CD4-positive, alpha-beta memory T cell (primary cell): ENCODE results near the gene CYTH1. TPM values are rescaled to one million over a fixed set of nuclear protein-coding genes. Genes with fewer than 3 reads are reported as not detected.

Source experiments
- CTCF ChIA-PET: fragments of 350-600 bp; sonication (Branson Sonifier 250); formaldehyde crosslinking; loops from one replicate; lab custom pipeline; 2021; ENCODE audit warnings: inconsistent platforms; ENCODE audit not compliant: partially characterized antibody; lab: Charles Lee
- POLR2A ChIA-PET: fragments of 350-600 bp; sonication (Branson Sonifier 250); formaldehyde crosslinking; loops from one replicate; lab custom pipeline; 2021; ENCODE audit not compliant: partially characterized antibody; lab: Charles Lee
- DNase-seq, 5 donors: peaks; one replicate each; pipeline versions ENCODE4 v3.0.0 to v3.0.0-alpha.2; 2020 to 2022; ENCODE audit warnings: mixed read lengths in 1 of 5
- H3K27ac ChIP-seq: one replicate; pipeline ENCODE4 v1.7.0; 2013; ENCODE audit warnings: low read depth, low read length
- H3K27me3 ChIP-seq: 2 replicates; pipeline ENCODE4 v1.7.0; 2013; ENCODE audit warnings: mild to moderate bottlenecking, low read length, moderate library complexity; ENCODE audit not compliant: insufficient read depth
- H3K36me3 ChIP-seq: 2 replicates; pipeline ENCODE4 v1.7.0; 2013; ENCODE audit warnings: mild to moderate bottlenecking, low read length, moderate library complexity; ENCODE audit not compliant: insufficient read depth
- H3K4me1 ChIP-seq: 2 replicates; pipeline ENCODE4 v1.7.0; 2013; ENCODE audit warnings: mild to moderate bottlenecking, low read length, moderate library complexity; ENCODE audit not compliant: insufficient read depth
- H3K4me3 ChIP-seq, 2 donors: one replicate each; pipeline ENCODE4 v1.7.0; 2013; ENCODE audit warnings: low read length in 2 of 2, mild to moderate bottlenecking in 1 of 2
- H3K9me3 ChIP-seq, 2 donors: one replicate each; pipeline ENCODE4 v1.7.0; 2013; ENCODE audit warnings: low read length in 2 of 2, control low read depth in 1 of 2; ENCODE audit not compliant: control insufficient read depth in 1 of 2
- H3K27ac Mint-ChIP-seq, 7 donors: one replicate each; pipeline ENCODE4 v1.8.0; 2020 to 2021; ENCODE audit warnings: mixed read lengths in 7 of 7, mild to moderate bottlenecking in 6 of 7, inconsistent platforms in 3 of 7, moderate library complexity in 3 of 7
- H3K27me3 Mint-ChIP-seq, 2 donors: one replicate each; pipeline ENCODE4 v1.8.0; 2020 to 2021; ENCODE audit warnings: mixed read lengths in 2 of 2
- H3K36me3 Mint-ChIP-seq, 2 donors: one replicate each; pipeline ENCODE4 v1.8.0; 2020 to 2021; ENCODE audit warnings: mixed read lengths in 2 of 2, inconsistent platforms in 1 of 2, mild to moderate bottlenecking in 1 of 2
- H3K4me1 Mint-ChIP-seq, 4 donors: one replicate each; pipeline ENCODE4 v1.8.0; 2020 to 2021; ENCODE audit warnings: mixed read lengths in 4 of 4, mild to moderate bottlenecking in 1 of 4
- H3K4me3 Mint-ChIP-seq, 8 donors: one replicate each; pipeline ENCODE4 v1.8.0; 2020 to 2021; ENCODE audit warnings: mixed read lengths in 8 of 8, mild to moderate bottlenecking in 7 of 8, moderate library complexity in 6 of 8, inconsistent platforms in 3 of 8
- H3K9me3 Mint-ChIP-seq, 8 donors: one replicate each; pipeline ENCODE4 v1.8.0; 2020 to 2021; ENCODE audit warnings: mixed read lengths in 8 of 8, mild to moderate bottlenecking in 5 of 8, inconsistent platforms in 3 of 8, moderate library complexity in 1 of 8
- intact Hi-C: fragments of 100-400 bp; cut with micrococcal nuclease; formaldehyde crosslinking; loops from one replicate; pipeline ENCODE4 v1.15.1; 2023
- polyA plus RNA-seq, 2 donors: library from polyadenylated mRNA; unstranded; fragments of 300-500 nt; fragmentation: Illumina TruSeq; gene quantifications; one replicate each; pipeline ENCODE4 v1.2.3, GENCODE V29; 2021
- total RNA-seq, 2 experiments: library from RNA; stranded (reverse); gene quantifications; one replicate each; pipeline ENCODE4 v1.2.3, GENCODE V29; 2021

CYTH1 gene
- total and polyA plus RNA-seq, 4 experiments from 2014 or later = 271 to 390 (median 375) TPM

- intact Hi-C loops = no loop called here
- Histone ChIP-seq H3K4me1 (no peaks in the 10 kb centered on the region), H3K9me3 (no peaks in the 10 kb centered on the region), H3K27ac (no peak overlapping the region), H3K4me3 (no peak overlapping the region), H3K36me3 (peaks cover 89% of the 10 kb centered on the region), H3K27me3 (no peaks in the 10 kb centered on the region)
- ChIA-PET CTCF (interaction anchor here (0.6 to 1.3 kb wide), 2 partner anchors 17 to 31 kb away, joined by 3 read pairs; no protein-coding TSS in a partner anchor), POLR2A (no interaction called here)
- H3K36me3 Mint-ChIP-seq = peaks cover 75 to 94% of the 10 kb centered on the region in 2 donors
- no peaks in the 10 kb centered on the region for H3K27me3 Mint-ChIP-seq
- no peak for DNase-seq
- peaks cover 0 to 10% (median 4%) of the 10 kb centered on the region in 4 donors for H3K4me1 Mint-ChIP-seq
- no peak overlapping the region for H3K4me3 Mint-ChIP-seq
- peaks cover 0 to 19% (median 0%) of the 10 kb centered on the region in 8 donors for H3K9me3 Mint-ChIP-seq
- peak overlapping the region in 3 of 7 donors; percentile 64 to 79 (median 72) for H3K27ac Mint-ChIP-seq
Measured at GRCh38 chr17:78679495-78680395, 102.3 kb downstream of the CYTH1 start.

- Mint-ChIP-seq H3K36me3 (peaks cover 77 to 93% of the 10 kb centered on the region in 2 donors), H3K27me3 (no peaks in the 10 kb centered on the region), H3K27ac (peak overlapping the region in 3 of 7 donors; percentile 10 to 65 (median 54)), H3K9me3 (peaks cover 0 to 20% (median 0%) of the 10 kb centered on the region in 8 donors), H3K4me3 (peak overlapping the region in 1 of 8 donors; percentile 7), H3K4me1 (peaks cover 0 to 10% (median 4%) of the 10 kb centered on the region in 4 donors)
- Histone ChIP-seq H3K4me1 (no peaks in the 10 kb centered on the region), H3K27me3 (no peaks in the 10 kb centered on the region), H3K27ac (no peak overlapping the region), H3K9me3 (no peaks in the 10 kb centered on the region), H3K36me3 (peaks cover 93% of the 10 kb centered on the region), H3K4me3 (no peak overlapping the region)
- intact Hi-C loops = no loop called here
- ChIA-PET CTCF (interaction anchor here (0.9 to 1.3 kb wide), 2 partner anchors 30 to 32 kb away, joined by 3 read pairs; no protein-coding TSS in a partner anchor), POLR2A (interaction anchor here (0.7 to 1.3 kb wide), 2 partner anchors 9 to 30 kb away, joined by 3 to 4 read pairs; no protein-coding TSS in a partner anchor)
- DNase-seq = no peak
Measured at GRCh38 chr17:78678711-78679110, 103.4 kb downstream of the CYTH1 start.

GRCh38 chr17:78678222-78678557, 103.9 kb downstream of the CYTH1 start:
- Mint-ChIP-seq H3K27me3 (no peaks in the 10 kb centered on the region), H3K9me3 (peaks cover 0 to 22% (median 0%) of the 10 kb centered on the region in 8 donors), H3K27ac (peak overlapping the region in 4 of 7 donors; percentile 7 to 72 (median 42)), H3K36me3 (peaks cover 80 to 96% of the 10 kb centered on the region in 2 donors), H3K4me1 (peaks cover 0 to 8% (median 4%) of the 10 kb centered on the region in 4 donors), H3K4me3 (no peak overlapping the region)
- CTCF ChIA-PET = interaction anchor here (0.9 kb wide), 1 partner anchor 30 kb away, joined by 3 read pairs; no protein-coding TSS in a partner anchor
- intact Hi-C loops = no loop called here
- Histone ChIP-seq H3K4me1 (no peaks in the 10 kb centered on the region), H3K9me3 (no peaks in the 10 kb centered on the region), H3K27ac (no peak overlapping the region), H3K4me3 (no peak overlapping the region), H3K27me3 (no peaks in the 10 kb centered on the region), H3K36me3 (peaks cover 93% of the 10 kb centered on the region)
- POLR2A ChIA-PET = interaction anchor here (0.7 to 1.3 kb wide), 2 partner anchors 8 to 29 kb away, joined by 3 to 4 read pairs; no protein-coding TSS in a partner anchor
- DNase-seq = no peak

GRCh38 chr17:78677303-78678221, 104.5 kb downstream of the CYTH1 start:
- peak overlapping the region in 3 of 7 donors; percentile 7 to 75 (median 72) for H3K27ac Mint-ChIP-seq
- H3K36me3 Mint-ChIP-seq = peaks cover 80 to 96% of the 10 kb centered on the region in 2 donors
- H3K9me3 Mint-ChIP-seq = peaks cover 0 to 23% (median 0%) of the 10 kb centered on the region in 8 donors
- Histone ChIP-seq H3K4me1 (no peaks in the 10 kb centered on the region), H3K4me3 (no peak overlapping the region), H3K27me3 (no peaks in the 10 kb centered on the region), H3K9me3 (no peaks in the 10 kb centered on the region), H3K27ac (no peak overlapping the region), H3K36me3 (peaks cover 93% of the 10 kb centered on the region)
- CTCF ChIA-PET = interaction anchor here (0.9 to 2.4 kb wide), 3 partner anchors 11 to 31 kb away, joined by 3 to 6 read pairs (median 3); no protein-coding TSS in a partner anchor
- H3K4me1 Mint-ChIP-seq = peaks cover 0 to 8% (median 3%) of the 10 kb centered on the region in 4 donors
- POLR2A ChIA-PET = interaction anchor here (0.6 to 1.3 kb wide), 5 partner anchors 8 to 57 kb away, joined by 3 to 5 read pairs (median 4); no protein-coding TSS in a partner anchor
- peak overlapping the region in 1 of 8 donors; percentile 8 for H3K4me3 Mint-ChIP-seq
- DNase-seq = peak in 1 of 5 donors; percentile 28
- no peaks in the 10 kb centered on the region for H3K27me3 Mint-ChIP-seq
- intact Hi-C loops = no loop called here

DNA sequence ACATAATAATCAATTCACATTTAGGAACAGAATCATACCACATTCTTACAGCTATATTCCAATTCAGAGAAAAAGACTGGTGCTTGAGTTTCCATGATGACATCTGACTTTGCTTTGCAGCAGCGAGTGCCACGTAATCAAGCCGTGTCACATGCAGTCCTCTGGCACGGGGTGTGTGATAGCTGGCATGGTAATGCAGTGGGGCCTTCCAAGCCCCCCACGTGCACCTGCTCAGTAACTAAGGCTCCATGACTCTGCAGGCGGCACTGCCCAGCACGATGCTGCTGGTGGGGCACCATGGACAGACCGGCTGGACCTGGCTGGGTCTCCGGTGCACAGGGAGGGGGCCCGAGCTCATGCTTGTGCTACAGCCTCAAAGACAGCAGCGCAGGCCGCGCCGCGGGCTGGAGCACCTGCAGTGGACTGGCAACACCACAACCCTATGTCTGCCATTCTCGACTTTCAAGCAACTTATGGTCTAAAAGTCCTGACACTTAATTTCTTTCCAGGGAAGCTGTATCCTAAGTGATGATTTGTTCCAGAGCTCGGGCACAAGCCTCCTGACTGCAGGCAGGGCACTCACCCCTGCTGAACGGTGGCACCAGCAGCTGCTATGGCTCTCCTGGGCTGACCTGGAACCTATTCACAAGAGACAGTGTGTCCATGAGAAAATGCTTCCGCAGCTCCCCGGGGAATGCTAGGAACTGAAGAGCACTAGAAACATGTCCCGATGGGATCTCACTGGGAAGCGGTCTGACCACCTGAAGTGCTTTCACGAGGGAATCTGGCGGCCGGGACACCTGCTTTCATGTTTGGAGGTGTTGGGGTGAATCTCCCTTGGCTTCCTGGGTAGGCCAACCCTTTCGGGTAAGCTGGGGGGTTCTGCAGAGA, 105.4 kb downstream of the CYTH1 start:
- intact Hi-C loops = no loop called here
- no peak for DNase-seq
- ChIA-PET CTCF (interaction anchor here (0.9 to 2.4 kb wide), 2 partner anchors 10 to 32 kb away, joined by 3 to 6 read pairs; no protein-coding TSS in a partner anchor), POLR2A (interaction anchor here (0.6 to 1.1 kb wide), 3 partner anchors 11 to 58 kb away, joined by 3 to 5 read pairs (median 4); no protein-coding TSS in a partner anchor)
- Histone ChIP-seq H3K36me3 (peaks cover 89% of the 10 kb centered on the region), H3K9me3 (no peaks in the 10 kb centered on the region), H3K4me3 (no peak overlapping the region), H3K27me3 (no peaks in the 10 kb centered on the region), H3K27ac (no peak overlapping the region), H3K4me1 (no peaks in the 10 kb centered on the region)
- H3K27ac Mint-ChIP-seq = peak overlapping the region in 2 of 7 donors; percentile 29 to 82
- no peak overlapping the region for H3K4me3 Mint-ChIP-seq
- H3K4me1 Mint-ChIP-seq = peaks cover 0 to 4% (median 3%) of the 10 kb centered on the region in 4 donors
- H3K36me3 Mint-ChIP-seq = peaks cover 72 to 95% of the 10 kb centered on the region in 2 donors
- H3K9me3 Mint-ChIP-seq = peaks cover 0 to 21% (median 0%) of the 10 kb centered on the region in 8 donors
- no peaks in the 10 kb centered on the region for H3K27me3 Mint-ChIP-seq

- POLR2A ChIA-PET = interaction anchor here (0.7 kb wide), 1 partner anchor 214 kb away, joined by 3 read pairs; no protein-coding TSS in a partner anchor
- Histone ChIP-seq H3K27me3 (no peaks in the 10 kb centered on the region), H3K4me1 (no peaks in the 10 kb centered on the region), H3K36me3 (peaks cover 82% of the 10 kb centered on the region), H3K9me3 (no peaks in the 10 kb centered on the region), H3K4me3 (no peak overlapping the region), H3K27ac (no peak overlapping the region)
- Mint-ChIP-seq H3K27me3 (no peaks in the 10 kb centered on the region), H3K9me3 (peaks cover 0 to 17% (median 0%) of the 10 kb centered on the region in 8 donors), H3K4me1 (peaks cover 4% of the 10 kb centered on the region in 4 donors), H3K36me3 (peaks cover 64 to 94% of the 10 kb centered on the region in 2 donors), H3K4me3 (no peak overlapping the region), H3K27ac (peak overlapping the region in 4 of 7 donors; percentile 17 to 82 (median 42))
- intact Hi-C loops = no loop called here
- CTCF ChIA-PET = interaction anchor here (0.6 to 2.4 kb wide), 2 partner anchors 33 to 314 kb away, joined by 4 to 6 read pairs; no protein-coding TSS in a partner anchor
- no peak for DNase-seq
Measured at GRCh38 chr17:78675836-78676235, 106.2 kb downstream of the CYTH1 start.
